Measurements from ENCODE around the gene CLHC1. TPM values are rescaled to one million over a fixed set of nuclear protein-coding genes. Genes with fewer than 3 reads are reported as not detected.

CLHC1 gene
- total and polyA plus RNA-seq, 2 donors (not counting 1 experiment from before 2014, with no cell fraction given): 2.0 to 12.8 TPM

DNA sequence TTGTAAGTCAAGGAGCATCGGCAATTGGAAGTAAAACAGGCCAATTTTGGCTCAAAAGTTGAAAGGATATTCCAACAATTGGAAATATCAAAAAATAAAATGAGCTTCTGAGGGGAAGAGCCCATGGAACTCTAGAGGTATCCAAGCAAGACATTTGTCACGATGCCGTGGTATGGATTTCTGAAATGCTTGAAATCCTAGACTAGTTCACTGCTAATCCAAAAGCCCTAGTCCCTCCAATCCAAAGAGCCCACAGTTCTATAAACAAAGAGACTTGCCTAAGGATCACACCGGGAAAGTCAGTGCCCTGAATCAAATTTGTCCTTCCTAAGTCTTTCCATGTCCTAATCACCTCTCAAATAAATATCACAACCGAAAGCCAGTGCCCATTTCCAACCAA, 85.1 kb downstream of the CLHC1 start:
- Mint-ChIP-seq H3K9me3 (ENCODE audit: insufficient read depth) (no peaks in the 10 kb centered on the region), H3K27me3 (no peaks in the 10 kb centered on the region), H3K4me3 (no peak overlapping the region), H3K4me1 (peaks cover 22% of the 10 kb centered on the region), H3K27ac (no peak overlapping the region)
- TF ChIP-seq EZH2 (IDR thresholded peaks at IDR 0.05; ENCODE audit: borderline replicate concordance, insufficient read depth, low read depth, low read length, poor library complexity, severe bottlenecking): no peak
- TF ChIP-seq, protein P1, sequence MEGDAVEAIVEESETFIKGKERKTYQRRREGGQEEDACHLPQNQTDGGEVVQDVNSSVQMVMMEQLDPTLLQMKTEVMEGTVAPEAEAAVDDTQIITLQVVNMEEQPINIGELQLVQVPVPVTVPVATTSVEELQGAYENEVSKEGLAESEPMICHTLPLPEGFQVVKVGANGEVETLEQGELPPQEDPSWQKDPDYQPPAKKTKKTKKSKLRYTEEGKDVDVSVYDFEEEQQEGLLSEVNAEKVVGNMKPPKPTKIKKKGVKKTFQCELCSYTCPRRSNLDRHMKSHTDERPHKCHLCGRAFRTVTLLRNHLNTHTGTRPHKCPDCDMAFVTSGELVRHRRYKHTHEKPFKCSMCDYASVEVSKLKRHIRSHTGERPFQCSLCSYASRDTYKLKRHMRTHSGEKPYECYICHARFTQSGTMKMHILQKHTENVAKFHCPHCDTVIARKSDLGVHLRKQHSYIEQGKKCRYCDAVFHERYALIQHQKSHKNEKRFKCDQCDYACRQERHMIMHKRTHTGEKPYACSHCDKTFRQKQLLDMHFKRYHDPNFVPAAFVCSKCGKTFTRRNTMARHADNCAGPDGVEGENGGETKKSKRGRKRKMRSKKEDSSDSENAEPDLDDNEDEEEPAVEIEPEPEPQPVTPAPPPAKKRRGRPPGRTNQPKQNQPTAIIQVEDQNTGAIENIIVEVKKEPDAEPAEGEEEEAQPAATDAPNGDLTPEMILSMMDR (IDR thresholded peaks at IDR 0.05): no peak
- ChIA-PET CTCF (no interaction called here), POLR2A (no interaction called here)
- WGBS (ENCODE audit: insufficient coverage): 100% methylated on average over 2 of the region's 5 CpGs
- DNase-seq (no peak), ATAC-seq (ENCODE audit: low read depth) (no peak)
- no peaks in the 10 kb centered on the region for H3K79me2 ChIP-seq (ENCODE audit: control insufficient read depth, insufficient read depth, low read length)
- H3K27ac ChIP-seq (ENCODE audit: low read length in 2 of 2): no peak overlapping the region
- peaks cover 13 to 26% of the 10 kb centered on the region in 2 donors for H3K4me1 ChIP-seq (ENCODE audit: control insufficient read depth in 2 of 2, insufficient read depth in 2 of 2, low read length in 2 of 2)
- intact Hi-C loops (cut with micrococcal nuclease): no loop called here
- H3K4me2 ChIP-seq (replicated peaks; ENCODE audit: low read depth, low read length, poor library complexity, severe bottlenecking): no peak overlapping the region
- H2AFZ ChIP-seq (ENCODE audit: insufficient read depth, low read depth, low read length, poor library complexity, severe bottlenecking): no peak overlapping the region
- no peak overlapping the region for H3K9ac ChIP-seq (ENCODE audit: low read length)
- H3K36me3 ChIP-seq (replicated peaks in 1 of 2; ENCODE audit: control extremely low read depth in 1 of 2, control insufficient read depth in 1 of 2, extremely low read depth in 1 of 2, insufficient read depth in 2 of 2, low read length in 1 of 2): no peaks in the 10 kb centered on the region
- no peaks in the 10 kb centered on the region for H3K9me3 ChIP-seq (ENCODE audit: control extremely low read depth in 1 of 3, control insufficient read depth in 2 of 3, insufficient read depth in 1 of 3, low read length in 2 of 3)
- no peaks in the 10 kb centered on the region for H4K20me1 ChIP-seq (ENCODE audit: control insufficient read depth, insufficient read depth, low read length, poor library complexity, severe bottlenecking)
- no peak overlapping the region for H3K4me3 ChIP-seq (ENCODE audit: control extremely low read depth in 1 of 5, extremely low read depth in 1 of 5, insufficient read depth in 1 of 5, low read depth in 2 of 5, low read length in 4 of 5)
- H3K27me3 ChIP-seq (replicated peaks in 1 of 4; ENCODE audit: control extremely low read depth in 1 of 4, control insufficient read depth in 3 of 4, insufficient read depth in 4 of 4, low read length in 3 of 4): no peaks in the 10 kb centered on the region

- H3K4me3 ChIP-seq (ENCODE audit: control extremely low read depth in 1 of 5, extremely low read depth in 1 of 5, insufficient read depth in 1 of 5, low read depth in 2 of 5, low read length in 4 of 5): no peak overlapping the region
- no peaks in the 10 kb centered on the region for H3K36me3 ChIP-seq (replicated peaks in 1 of 2; ENCODE audit: control extremely low read depth in 1 of 2, control insufficient read depth in 1 of 2, extremely low read depth in 1 of 2, insufficient read depth in 2 of 2, low read length in 1 of 2)
- TF ChIP-seq EZH2 (IDR thresholded peaks at IDR 0.05; ENCODE audit: borderline replicate concordance, insufficient read depth, low read depth, low read length, poor library complexity, severe bottlenecking): no peak
- TF ChIP-seq, protein P1 (IDR thresholded peaks at IDR 0.05): no peak
- no peaks in the 10 kb centered on the region for H3K27me3 ChIP-seq (replicated peaks in 1 of 4; ENCODE audit: control extremely low read depth in 1 of 4, control insufficient read depth in 3 of 4, insufficient read depth in 4 of 4, low read length in 3 of 4)
- no peak overlapping the region for H2AFZ ChIP-seq (ENCODE audit: insufficient read depth, low read depth, low read length, poor library complexity, severe bottlenecking)
- ChIA-PET CTCF (no interaction called here), POLR2A (no interaction called here)
- no peak overlapping the region for H3K27ac ChIP-seq (ENCODE audit: low read length in 2 of 2)
- H3K4me2 ChIP-seq (replicated peaks; ENCODE audit: low read depth, low read length, poor library complexity, severe bottlenecking): no peak overlapping the region
- no peak for DNase-seq
- no peaks in the 10 kb centered on the region for H3K9me3 Mint-ChIP-seq (ENCODE audit: insufficient read depth)
- H3K27ac Mint-ChIP-seq: no peak overlapping the region
- no peak overlapping the region for H3K9ac ChIP-seq (ENCODE audit: low read length)
- H4K20me1 ChIP-seq (ENCODE audit: control insufficient read depth, insufficient read depth, low read length, poor library complexity, severe bottlenecking): no peaks in the 10 kb centered on the region
- no peaks in the 10 kb centered on the region for H3K79me2 ChIP-seq (ENCODE audit: control insufficient read depth, insufficient read depth, low read length)
- H3K4me1 Mint-ChIP-seq: peaks cover 15% of the 10 kb centered on the region
- WGBS (ENCODE audit: insufficient coverage): 86% methylated on average over 1 of the region's 2 CpGs
- no peak overlapping the region for H3K4me3 Mint-ChIP-seq
- intact Hi-C loops (cut with micrococcal nuclease): no loop called here
- ATAC-seq (ENCODE audit: low read depth): no peak
- H3K9me3 ChIP-seq (ENCODE audit: control extremely low read depth in 1 of 3, control insufficient read depth in 2 of 3, insufficient read depth in 1 of 3, low read length in 2 of 3): no peaks in the 10 kb centered on the region
- H3K4me1 ChIP-seq (ENCODE audit: control insufficient read depth in 2 of 2, insufficient read depth in 2 of 2, low read length in 2 of 2): peaks cover 7 to 18% of the 10 kb centered on the region in 2 donors
- H3K27me3 Mint-ChIP-seq: no peaks in the 10 kb centered on the region
Measured at GRCh38 chr2:55146263-55146662, 85.8 kb downstream of the CLHC1 start.

Data from B cell (primary cell).